B cell (primary cell): ENCODE data around the gene CYP4F3. TPM values are rescaled to one million over a fixed set of nuclear protein-coding genes. Genes with fewer than 3 reads are reported as not detected.
"Not testable (repeated sequence)": the region's sequence is repeated elsewhere in the genome, so short reads cannot be mapped to it uniquely, and the experiment has no call there.

ENCODE experiments used
- ATAC-seq: fragments of 200-7000 bp; cut with Tn5 transposase; one replicate; pipeline ENCODE4 v1.10.0; 2021; ENCODE audit warnings: low read depth, mild to moderate bottlenecking, moderate number of reproducible peaks, moderate library complexity
- CTCF ChIA-PET: fragments of 350-600 bp; sonication (Branson Sonifier 250); formaldehyde crosslinking; loops from one replicate; lab custom pipeline; 2021; ENCODE audit warnings: antibody characterized with exemption, inconsistent platforms; lab: Charles Lee
- POLR2A ChIA-PET: fragments of 350-600 bp; sonication (Branson Sonifier 250); formaldehyde crosslinking; loops from one replicate; lab custom pipeline; 2021; ENCODE audit warnings: antibody characterized with exemption; lab: Charles Lee
- DNase-seq: peaks from one replicate; pipeline ENCODE4 v3.0.0; 2013
- H2AFZ ChIP-seq: 2 replicates; pipeline ENCODE4 v1.6.1; 2012; ENCODE audit warnings: mild to moderate bottlenecking, low read depth, low read length; ENCODE audit not compliant: insufficient read depth, poor library complexity, severe bottlenecking
- H3K27ac ChIP-seq, 2 donors: 1 replicate in 1 of 2; 2 replicates in 1 of 2; pipeline ENCODE4 v1.5.1; 2012 to 2013; ENCODE audit warnings: low read length in 2 of 2, mild to moderate bottlenecking in 2 of 2, moderate library complexity in 1 of 2
- H3K27me3 ChIP-seq, 4 experiments: fragments of 200-600 bp in 1 of 4; sonication (generic) in 1 of 4; replicated peaks in 1 of 4; 1 replicate in 2 of 4; 2 replicates in 2 of 4; pipeline versions ENCODE4 v1.6.1 to v1.7.0; 2013 to 2016; ENCODE audit warnings: low read length in 3 of 4, mild to moderate bottlenecking in 2 of 4, mixed read lengths in 1 of 4, moderate library complexity in 1 of 4; ENCODE audit not compliant: insufficient read depth in 4 of 4, control insufficient read depth in 3 of 4; ENCODE audit errors: control extremely low read depth in 1 of 4
- H3K36me3 ChIP-seq, 2 experiments: replicated peaks in 1 of 2; 1 replicate in 1 of 2; 2 replicates in 1 of 2; pipeline versions ENCODE4 v1.6.1 to v1.7.1; 2013; ENCODE audit warnings: low read length in 1 of 2; ENCODE audit not compliant: insufficient read depth in 2 of 2, control insufficient read depth in 1 of 2; ENCODE audit errors: control extremely low read depth in 1 of 2, extremely low read depth in 1 of 2
- H3K4me1 ChIP-seq, 2 donors: fragments of 200-600 bp in 1 of 2; sonication (generic) in 1 of 2; 1 replicate in 1 of 2; 2 replicates in 1 of 2; pipeline versions ENCODE4 v1.5.1 to v1.6.1; 2013 to 2017; ENCODE audit warnings: low read length in 2 of 2; ENCODE audit not compliant: control insufficient read depth in 2 of 2, insufficient read depth in 2 of 2
- H3K4me2 ChIP-seq: replicated peaks from 2 replicates; pipeline ENCODE3; 2012; ENCODE audit warnings: mild to moderate bottlenecking, low read depth, low read length; ENCODE audit not compliant: poor library complexity, severe bottlenecking
- H3K4me3 ChIP-seq, 5 experiments: fragments of 200-600 bp in 1 of 5; sonication (generic) in 1 of 5; 1 replicate in 3 of 5; 2 replicates in 2 of 5; pipeline versions ENCODE4 v1.5.1 to v1.7.0; 2011 to 2016; ENCODE audit warnings: low read length in 4 of 5, mild to moderate bottlenecking in 4 of 5, low read depth in 2 of 5, control low read depth in 1 of 5, moderate library complexity in 1 of 5; ENCODE audit not compliant: insufficient read depth in 1 of 5; ENCODE audit errors: control extremely low read depth in 1 of 5, extremely low read depth in 1 of 5
- H3K79me2 ChIP-seq: fragments of 200-600 bp; sonication (generic); one replicate; pipeline ENCODE4 v1.6.0; 2016; ENCODE audit warnings: low read length; ENCODE audit not compliant: control insufficient read depth, insufficient read depth
- H3K9ac ChIP-seq: fragments of 200-600 bp; sonication (generic); 2 replicates; pipeline ENCODE4 v1.6.1; 2017; ENCODE audit warnings: mild to moderate bottlenecking, low read length, moderate library complexity
- H3K9me3 ChIP-seq, 3 donors: one replicate each; pipeline versions ENCODE4 v1.6.1 to v1.7.1; 2013; ENCODE audit warnings: low read length in 2 of 3; ENCODE audit not compliant: control insufficient read depth in 2 of 3, insufficient read depth in 1 of 3; ENCODE audit errors: control extremely low read depth in 1 of 3
- H4K20me1 ChIP-seq: 2 replicates; pipeline ENCODE4 v1.6.0; 2012; ENCODE audit warnings: mild to moderate bottlenecking, low read length; ENCODE audit not compliant: insufficient read depth, control insufficient read depth, poor library complexity, severe bottlenecking
- H3K27ac Mint-ChIP-seq: one replicate; pipeline ENCODE4 v1.8.0; 2021; ENCODE audit warnings: mixed read lengths
- H3K27me3 Mint-ChIP-seq: one replicate; pipeline ENCODE4 v1.8.0; 2021; ENCODE audit warnings: mixed read lengths
- H3K4me1 Mint-ChIP-seq: one replicate; pipeline ENCODE4 v1.8.0; 2021; ENCODE audit warnings: mixed read lengths
- H3K4me3 Mint-ChIP-seq: one replicate; pipeline ENCODE4 v1.8.0; 2021; ENCODE audit warnings: mixed read lengths
- H3K9me3 Mint-ChIP-seq: one replicate; pipeline ENCODE4 v1.8.0; 2022; ENCODE audit warnings: mixed read lengths; ENCODE audit not compliant: insufficient read depth
- CTCF ChIP-seq: fragments of 200-600 bp; IDR thresholded peaks from one replicate; pipeline ENCODE4 v1.8.0; 2022; ENCODE audit warnings: antibody characterized with exemption, mild to moderate bottlenecking
- EZH2 ChIP-seq: IDR thresholded peaks from 2 replicates; pipeline ENCODE4 v1.6.1; 2012; ENCODE audit warnings: borderline replicate concordance, low read depth, mild to moderate bottlenecking, moderate library complexity, low read length; ENCODE audit not compliant: insufficient read depth, poor library complexity, severe bottlenecking
- WGBS: methylation state at CpG from one replicate; pipeline ENCODE4 v1.1.5; 2013; ENCODE audit warnings: missing lambda C conversion rate; ENCODE audit not compliant: insufficient coverage; 5-methylcytosine and 5-hydroxymethylcytosine counted together
- intact Hi-C: fragments of 100-400 bp; cut with micrococcal nuclease; formaldehyde crosslinking; loops from one replicate; pipeline ENCODE4 v1.10.0; 2022
- polyA plus RNA-seq: library from polyadenylated mRNA; depleted of rRNA; stranded (reverse); fragments of >200 nt; gene quantifications from 2 replicates; pipeline ENCODE4 v1.2.3, GENCODE V29; 2012
- total RNA-seq, 2 donors: library from RNA; stranded (reverse); fragments of 120-200 nt in 1 of 2; gene quantifications; 1 replicate in 1 of 2; 2 replicates in 1 of 2; pipeline versions ENCODE4 v1.2.3 to v1.2.4, GENCODE V29; 2013 to 2022

The CYP4F3 gene
- total and polyA plus RNA-seq, 2 donors (not counting 1 experiment from before 2014, with no cell fraction given): not detected

- Mint-ChIP-seq H3K27me3 (peaks cover 13% of the 10 kb centered on the region), H3K27ac (no peak overlapping the region), H3K9me3 (peaks cover 2% of the 10 kb centered on the region), H3K4me1 (no peaks in the 10 kb centered on the region), H3K4me3 (no peak overlapping the region)
- H3K4me2 ChIP-seq: no peak overlapping the region
- ATAC-seq: no peak
- H3K9me3 ChIP-seq: peaks cover 0 to 3% (median 0%) of the 10 kb centered on the region in 3 donors
- WGBS: no CpG with 5 or more reads among the region's 3 CpGs
- peaks cover 0 to 17% (median 0%) of the 10 kb centered on the region in 4 experiments for H3K27me3 ChIP-seq
- H3K27ac ChIP-seq: no peak overlapping the region
- POLR2A ChIA-PET: no interaction called here
- no peaks in the 10 kb centered on the region for H3K4me1 ChIP-seq
- H4K20me1 ChIP-seq: no peaks in the 10 kb centered on the region
- intact Hi-C loops: no loop called here
- no peak overlapping the region for H3K4me3 ChIP-seq
- no peak overlapping the region for H3K9ac ChIP-seq
- CTCF ChIA-PET: no interaction called here
- no peak for DNase-seq
- no peak overlapping the region for H2AFZ ChIP-seq
- TF ChIP-seq CTCF (no peak), EZH2 (no peak)
- no peaks in the 10 kb centered on the region for H3K79me2 ChIP-seq
- no peaks in the 10 kb centered on the region for H3K36me3 ChIP-seq
Measured at GRCh38 chr19:15675560-15675959, 34.9 kb downstream of the CYP4F3 start.

- Mint-ChIP-seq H3K27me3 (peaks cover 44% of the 10 kb centered on the region), H3K4me3 (no peak overlapping the region), H3K9me3 (peaks cover 2% of the 10 kb centered on the region), H3K4me1 (no peaks in the 10 kb centered on the region), H3K27ac (no peak overlapping the region)
- H3K4me3 ChIP-seq: no peak overlapping the region
- ATAC-seq (no peak), DNase-seq (no peak)
- intact Hi-C loops: no loop called here
- H3K9ac ChIP-seq: no peak overlapping the region
- H3K4me2 ChIP-seq: no peak overlapping the region
- TF ChIP-seq EZH2: no peak
- TF ChIP-seq CTCF: no peak
- H3K9me3 ChIP-seq: peaks cover 0 to 3% (median 0%) of the 10 kb centered on the region in 3 donors
- ChIA-PET POLR2A (no interaction called here), CTCF (no interaction called here)
- peaks cover 0 to 32% (median under 1%) of the 10 kb centered on the region in 4 experiments for H3K27me3 ChIP-seq
- no peaks in the 10 kb centered on the region for H3K36me3 ChIP-seq
- H3K4me1 ChIP-seq: no peaks in the 10 kb centered on the region
- WGBS: 0% methylated on average over 1 of the region's 4 CpGs
- H4K20me1 ChIP-seq: no peaks in the 10 kb centered on the region
- H3K79me2 ChIP-seq: no peaks in the 10 kb centered on the region
- H2AFZ ChIP-seq: no peak overlapping the region
- no peak overlapping the region for H3K27ac ChIP-seq
Measured at GRCh38 chr19:15679089-15679488, 38.4 kb downstream of the CYP4F3 start.

- POLR2A ChIA-PET, CTCF ChIA-PET, H3K79me2 ChIP-seq, DNase-seq, intact Hi-C loops, H3K27ac Mint-ChIP-seq, H2AFZ ChIP-seq, H3K27ac ChIP-seq, H3K9ac ChIP-seq, H3K4me3 Mint-ChIP-seq, H4K20me1 ChIP-seq, ATAC-seq, H3K9me3 ChIP-seq, H3K4me2 ChIP-seq, H3K4me1 ChIP-seq, H3K4me1 Mint-ChIP-seq, H3K9me3 Mint-ChIP-seq, H3K4me3 ChIP-seq, H3K36me3 ChIP-seq: not testable (repeated sequence)
- H3K27me3 ChIP-seq: peaks cover 0 to 32% (median 2%) of the 10 kb centered on the region in 4 experiments
- WGBS: 100% methylated on average over 1 of the region's 4 CpGs
- H3K27me3 Mint-ChIP-seq: peaks cover 50% of the 10 kb centered on the region
Measured at GRCh38 chr19:15679865-15680264, 39.2 kb downstream of the CYP4F3 start.
